Measurements from ENCODE around the gene POMT2. TPM values are rescaled to one million over a fixed set of nuclear protein-coding genes. Genes with fewer than 3 reads are reported as not detected.

POMT2 gene
- total and polyA plus RNA-seq, 7 donors: 3.6 to 21.0 (median 15.6) TPM

- DNase-seq: no peak
- H3K4me1 ChIP-seq: peaks cover 0 to 15% (median 2%) of the 10 kb centered on the region in 4 donors
- H3K27me3 ChIP-seq: no peaks in the 10 kb centered on the region
- no peak overlapping the region for H3K27ac ChIP-seq
- intact Hi-C loops (cut with DNase I): loop anchor here (2.0 kb wide), 1 partner anchor 17 kb away; no protein-coding TSS in a partner anchor
- peaks cover 8 to 76% (median 12%) of the 10 kb centered on the region in 4 donors for H3K36me3 ChIP-seq
- 14 to 66% methylated on average over 4 of the region's 4 CpGs for WGBS, 2 donors
- no peaks in the 10 kb centered on the region for H3K9me3 ChIP-seq
- TF ChIP-seq POLR2AphosphoS5 (IDR thresholded peaks at IDR 0.05) (no peak), CTCF (IDR thresholded peaks at IDR 0.05) (no peak), POLR2A (IDR thresholded peaks at IDR 0.05) (no peak), EP300 (IDR thresholded peaks at IDR 0.05) (no peak)
- no peak overlapping the region for H3K4me3 ChIP-seq
Measured at GRCh38 chr14:77299771-77300170, 20.9 kb downstream of the POMT2 start.

DNA sequence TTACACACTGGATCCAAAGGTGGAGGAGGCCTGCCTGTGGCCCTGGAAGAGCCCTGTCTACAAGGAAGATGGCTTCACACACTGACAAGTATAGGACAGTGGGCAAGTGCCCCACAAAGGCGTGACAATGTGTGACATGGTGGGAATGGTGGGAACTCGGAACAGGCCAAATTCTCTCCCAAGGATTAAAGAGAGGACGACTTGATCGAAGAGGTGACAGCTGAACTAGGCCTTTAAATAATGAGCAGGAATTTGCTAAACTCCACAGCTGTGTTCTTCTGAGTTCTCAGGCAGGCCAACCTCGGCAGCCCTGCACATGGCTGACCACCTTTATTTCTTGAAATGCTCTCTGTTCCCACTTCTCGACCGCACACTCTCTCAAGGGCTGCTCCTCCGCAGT lies 23.8 kb downstream of the POMT2 start:
- Histone ChIP-seq H3K27me3 (no peaks in the 10 kb centered on the region), H3K9me3 (no peaks in the 10 kb centered on the region), H3K4me1 (peaks cover 0 to 6% (median 2%) of the 10 kb centered on the region in 4 donors), H3K36me3 (peaks cover 8 to 69% (median 14%) of the 10 kb centered on the region in 4 donors), H3K4me3 (no peak overlapping the region), H3K27ac (no peak overlapping the region)
- intact Hi-C loops (cut with DNase I): no loop called here
- DNase-seq: no peak
- 92 to 94% methylated on average over 8 of the region's 8 CpGs for WGBS, 2 donors
- TF ChIP-seq POLR2A (IDR thresholded peaks at IDR 0.05) (no peak), CTCF (IDR thresholded peaks at IDR 0.05) (no peak), POLR2AphosphoS5 (IDR thresholded peaks at IDR 0.05) (no peak), EP300 (IDR thresholded peaks at IDR 0.05) (no peak)

DNA sequence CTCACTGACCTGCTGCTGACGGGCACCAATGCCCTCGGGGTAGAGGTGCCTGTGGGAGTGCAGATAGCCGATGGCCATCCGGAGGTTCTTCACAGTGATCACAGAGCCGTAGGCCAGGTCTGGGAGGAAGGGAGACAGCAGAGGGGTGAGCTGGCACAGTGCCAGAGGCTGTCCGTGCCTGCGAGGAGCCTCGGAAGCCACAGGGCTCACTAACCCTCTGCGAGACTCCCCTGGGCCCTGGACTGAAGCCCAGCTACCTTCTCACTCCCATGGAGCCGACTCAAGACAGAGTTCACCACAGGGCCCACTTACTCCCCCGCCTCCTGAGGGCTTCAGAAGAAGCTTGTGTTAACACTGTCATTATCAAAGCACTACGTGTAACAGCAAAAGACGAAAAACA lies 24.5 kb downstream of the POMT2 start:
- intact Hi-C loops (cut with DNase I): no loop called here
- Histone ChIP-seq H3K27ac (no peak overlapping the region), H3K4me3 (no peak overlapping the region), H3K27me3 (no peaks in the 10 kb centered on the region), H3K4me1 (peaks cover 0 to 1% (median under 1%) of the 10 kb centered on the region in 4 donors), H3K9me3 (no peaks in the 10 kb centered on the region), H3K36me3 (peaks cover 8 to 71% (median 14%) of the 10 kb centered on the region in 4 donors)
- no peak for DNase-seq
- TF ChIP-seq POLR2A (IDR thresholded peaks at IDR 0.05) (no peak), CTCF (IDR thresholded peaks at IDR 0.05) (no peak)
- 87 to 90% methylated on average over 13 of the region's 13 CpGs for WGBS, 2 donors

DNA sequence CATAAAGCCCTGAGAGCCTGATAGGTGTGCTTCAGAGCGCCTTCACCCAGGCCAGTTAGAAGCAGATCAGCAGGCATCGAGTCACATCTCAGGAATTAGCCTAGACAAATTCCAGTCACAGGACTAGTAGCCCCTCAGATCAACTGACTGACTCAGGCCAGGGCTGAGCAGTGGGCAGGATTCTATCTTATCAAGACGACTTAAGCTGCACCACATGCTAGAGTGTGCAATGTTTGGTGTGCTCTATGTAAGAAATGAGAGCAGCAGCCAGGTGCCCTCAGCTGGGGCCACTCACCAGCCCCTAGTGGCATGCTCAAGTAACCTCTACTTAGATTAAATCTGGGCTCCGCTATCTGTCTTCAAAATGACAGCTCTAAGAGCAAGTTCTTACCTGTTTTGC lies 30.0 kb downstream of the POMT2 start:
- Histone ChIP-seq H3K4me1 (no peaks in the 10 kb centered on the region), H3K27ac (no peak overlapping the region), H3K36me3 (peaks cover 5 to 77% (median 28%) of the 10 kb centered on the region in 4 donors), H3K27me3 (no peaks in the 10 kb centered on the region), H3K9me3 (no peaks in the 10 kb centered on the region), H3K4me3 (no peak overlapping the region)
- 93 to 97% methylated on average over 4 of the region's 4 CpGs for WGBS, 2 donors
- no peak for DNase-seq
- intact Hi-C loops (cut with DNase I): no loop called here
- no peak for TF ChIP-seq POLR2A (IDR thresholded peaks at IDR 0.05)
- TF ChIP-seq CTCF (IDR thresholded peaks at IDR 0.05): no peak
- no peak for TF ChIP-seq EP300 (IDR thresholded peaks at IDR 0.05)
- TF ChIP-seq POLR2AphosphoS5 (IDR thresholded peaks at IDR 0.05): no peak

GRCh38 chr14:77286576-77286975 lies 34.1 kb downstream of the POMT2 start:
- no peak for TF ChIP-seq CTCF (IDR thresholded peaks at IDR 0.05)
- TF ChIP-seq POLR2A (IDR thresholded peaks at IDR 0.05): no peak
- TF ChIP-seq POLR2AphosphoS5 (IDR thresholded peaks at IDR 0.05): no peak
- no peak for TF ChIP-seq EP300 (IDR thresholded peaks at IDR 0.05)
- no peak overlapping the region for H3K27ac ChIP-seq
- intact Hi-C loops (cut with DNase I): no loop called here
- DNase-seq: no peak
- H3K36me3 ChIP-seq: peaks cover 10 to 92% (median 51%) of the 10 kb centered on the region in 4 donors
- WGBS, 2 donors: 94 to 96% methylated on average over 5 of the region's 5 CpGs
- no peaks in the 10 kb centered on the region for H3K9me3 ChIP-seq
- H3K27me3 ChIP-seq: no peaks in the 10 kb centered on the region
- no peaks in the 10 kb centered on the region for H3K4me1 ChIP-seq
- no peak overlapping the region for H3K4me3 ChIP-seq
